Loucy (cell line): ENCODE data around the gene ZNF292.

Experiments
- EZH2phosphoT487 ChIP-seq: fragments of 200-600 bp; IDR thresholded peaks from 2 replicates; pipeline ENCODE4 v1.6.1; 2018; ENCODE audit warnings: antibody characterized with exemption, mild to moderate bottlenecking, moderate library complexity, borderline replicate concordance
- TF ChIP-seq, protein P1 (sequence below): fragments of 200-600 bp; sonication (generic); conservative IDR thresholded peaks from 2 replicates; pipeline ENCODE4 v1.5.1; 2014; ENCODE audit warnings: mild to moderate bottlenecking, antibody characterized with exemption, low read length

DNA sequence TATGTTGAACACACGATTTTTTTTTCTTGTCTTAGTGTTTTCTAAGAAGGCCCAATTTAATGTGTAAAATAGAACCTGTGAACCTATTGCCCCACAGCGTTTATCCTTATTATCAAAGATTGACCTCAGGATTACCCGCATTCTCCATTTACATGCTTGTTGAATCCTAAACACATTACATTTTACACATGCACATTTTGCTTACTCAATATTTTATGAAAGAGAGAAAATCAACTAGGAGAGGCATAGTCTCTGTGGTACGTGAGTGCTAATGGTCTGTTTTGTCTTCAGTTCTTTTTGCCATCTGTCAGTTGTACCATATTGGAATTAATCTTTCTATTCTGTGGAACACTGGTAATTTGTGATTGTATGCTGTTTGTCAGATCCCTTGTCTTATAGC is 86.9 kb downstream of the ZNF292 start:
- TF ChIP-seq, protein P1, sequence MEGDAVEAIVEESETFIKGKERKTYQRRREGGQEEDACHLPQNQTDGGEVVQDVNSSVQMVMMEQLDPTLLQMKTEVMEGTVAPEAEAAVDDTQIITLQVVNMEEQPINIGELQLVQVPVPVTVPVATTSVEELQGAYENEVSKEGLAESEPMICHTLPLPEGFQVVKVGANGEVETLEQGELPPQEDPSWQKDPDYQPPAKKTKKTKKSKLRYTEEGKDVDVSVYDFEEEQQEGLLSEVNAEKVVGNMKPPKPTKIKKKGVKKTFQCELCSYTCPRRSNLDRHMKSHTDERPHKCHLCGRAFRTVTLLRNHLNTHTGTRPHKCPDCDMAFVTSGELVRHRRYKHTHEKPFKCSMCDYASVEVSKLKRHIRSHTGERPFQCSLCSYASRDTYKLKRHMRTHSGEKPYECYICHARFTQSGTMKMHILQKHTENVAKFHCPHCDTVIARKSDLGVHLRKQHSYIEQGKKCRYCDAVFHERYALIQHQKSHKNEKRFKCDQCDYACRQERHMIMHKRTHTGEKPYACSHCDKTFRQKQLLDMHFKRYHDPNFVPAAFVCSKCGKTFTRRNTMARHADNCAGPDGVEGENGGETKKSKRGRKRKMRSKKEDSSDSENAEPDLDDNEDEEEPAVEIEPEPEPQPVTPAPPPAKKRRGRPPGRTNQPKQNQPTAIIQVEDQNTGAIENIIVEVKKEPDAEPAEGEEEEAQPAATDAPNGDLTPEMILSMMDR: no peak
- no peak for TF ChIP-seq EZH2phosphoT487
